Heart left ventricle (tissue), 16 donors: ENCODE data around the gene AGFG2. TPM values are rescaled to one million over a fixed set of nuclear protein-coding genes. Genes with fewer than 3 reads are reported as not detected.
A peak's percentile ranks its signal among the peaks of the same experiment; 100 is the strongest.
"Not testable (repeated sequence)": the region's sequence is repeated elsewhere in the genome, so short reads cannot be mapped to it uniquely, and the experiment has no call there.

ENCODE experiments used
- ATAC-seq, 4 donors: fragments of 200-7000 bp; cut with Tn5 transposase; one replicate each; pipeline ENCODE4 v1.9.1; 2020 to 2022; ENCODE audit warnings: moderate library complexity in 4 of 4, mild to moderate bottlenecking in 3 of 4, moderate number of reproducible peaks in 1 of 4
- DNase-seq, 5 donors: peaks; one replicate each; pipeline ENCODE4 v3.0.0-alpha.2; 2020
- H3K27ac ChIP-seq, 12 donors: fragments of 200-600 bp; sonication (generic) in 4 of 12; one replicate each; pipeline versions ENCODE4 v1.5.0 to v1.8.0; 2016 to 2022; ENCODE audit warnings: mild to moderate bottlenecking in 2 of 12
- H3K27me3 ChIP-seq, 9 donors: fragments of 200-600 bp; sonication (generic) in 2 of 9; one replicate each; pipeline versions ENCODE4 v1.5.1 to v1.8.0; 2016 to 2022; ENCODE audit warnings: mild to moderate bottlenecking in 3 of 9
- H3K36me3 ChIP-seq, 9 donors: fragments of 200-600 bp; sonication (generic) in 2 of 9; one replicate each; pipeline versions ENCODE4 v1.5.0 to v1.8.0; 2018 to 2022; ENCODE audit warnings: mild to moderate bottlenecking in 2 of 9
- H3K4me1 ChIP-seq, 12 donors: fragments of 200-600 bp; sonication (generic) in 4 of 12; one replicate each; pipeline versions ENCODE4 v1.5.0 to v1.8.0; 2016 to 2022; ENCODE audit warnings: mild to moderate bottlenecking in 3 of 12
- H3K4me3 ChIP-seq, 12 donors: fragments of 200-600 bp; sonication (generic) in 4 of 12; one replicate each; pipeline versions ENCODE4 v1.5.0 to v1.8.0; 2017 to 2022; ENCODE audit warnings: mild to moderate bottlenecking in 9 of 12, moderate library complexity in 4 of 12
- H3K9me3 ChIP-seq, 12 donors: fragments of 200-600 bp; sonication (generic) in 4 of 12; one replicate each; pipeline versions ENCODE4 v1.5.0 to v1.8.0; 2016 to 2022; ENCODE audit warnings: mild to moderate bottlenecking in 1 of 12
- CTCF ChIP-seq, 12 donors: fragments of 200-600 bp; sonication (generic) in 4 of 12; IDR thresholded peaks; one replicate each; pipeline versions ENCODE4 v1.5.0 to v1.8.0; 2018 to 2022; ENCODE audit warnings: antibody characterized with exemption in 12 of 12, mild to moderate bottlenecking in 5 of 12
- POLR2A ChIP-seq, 2 donors: fragments of 450-650 bp; IDR thresholded peaks; one replicate each; pipeline ENCODE4 v1.6.1; 2017; ENCODE audit warnings: antibody characterized with exemption in 2 of 2, mild to moderate bottlenecking in 2 of 2, moderate library complexity in 2 of 2
- WGBS, 4 donors: extraction: QIAGEN DNeasy Blood & Tissue Kit in 2 of 4; methylation state at CpG; one replicate each; pipeline versions ENCODE4 v1.1.5 to v1.1.7; 2013 to 2018; 5-methylcytosine and 5-hydroxymethylcytosine counted together
- intact Hi-C, 10 donors: fragments of 100-400 bp; cut with DNase I; formaldehyde crosslinking; loops; one replicate each; pipeline versions ENCODE4 v1.11.1 to v1.14.2; 2022
- polyA plus RNA-seq, 2 donors: library from polyadenylated mRNA; stranded (reverse); fragments of 200-250 nt; gene quantifications; one replicate each; pipeline ENCODE4 v1.2.3, GENCODE V29; 2013
- total RNA-seq, 9 donors: library from RNA; depleted of rRNA in 2 of 9; stranded (reverse); fragments of >200 nt in 2 of 9; fragmentation: NEBNext Ultra II Directional in 3 of 9; extraction: Animal tissue kit (Norgen Biotek cat#: 25700) in 3 of 9; gene quantifications; one replicate each; pipeline versions ENCODE4 v1.1.0 to v1.2.4, GENCODE V29; 2016 to 2023
- donor health status: ischemic (EF 13 %, LVEDD 7.1; RV severe dilation, severe dysfunction).
- donor health status: healthy with polysubstance abuse.
- donor health status: DM: no; HTN: yes; CAD: no.
- donor health status: DM: no; HTN: no; CAD: no.
- donor health status: ischemic (EF 25% LVEDD 6.9; RV normal size, moderate dysfunction).
- donor health status: ischemic (EF 25% LVEDD 5.7; RV mildly dilated, moderate dysfunction).
- donor health status: healthy.
- donor health status: DM: yes; HTN: yes; CAD: no.
- donor health status: ischemic (EF 35%, LVEDD 5.7; RV mildly dilated, moderate dysfunction).
- donor health status: nonischemic (EF 11% LVEDD 7.7; RV severe dilation, severe dysfunction).
- donor health status: DM: yes; HTN: yes; CAD: no.
- donor health status: PGD.
- donor health status: ischemic (EF 29% LVEDD 5.4; RV normal size, mild dysfunction).
- donor health status: nonischemic (EF 23%, LVEDD 6.1; RV moderate dilation, normal function).

AGFG2 gene
- total and polyA plus RNA-seq, 11 donors, result 12.5 to 36.9 (median 30.8) TPM

DNA sequence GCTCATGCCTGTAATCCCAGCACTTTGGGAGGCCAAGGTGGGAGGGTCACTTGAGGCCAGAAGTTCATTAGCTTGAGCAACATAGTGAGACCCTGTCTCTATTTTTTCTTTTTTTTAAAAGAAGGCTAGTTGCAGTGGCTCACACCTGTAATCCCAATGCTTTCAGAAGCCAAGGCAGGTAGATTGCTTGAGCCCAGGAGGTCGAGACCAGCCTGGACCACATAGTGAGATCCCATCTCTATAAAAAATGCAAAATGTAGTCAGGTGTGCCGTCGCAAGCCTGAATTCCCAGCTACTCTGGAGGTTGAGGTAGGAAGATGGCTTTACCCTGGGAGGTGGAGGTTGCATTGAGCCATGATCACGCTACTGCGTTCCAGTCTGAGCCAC is 47.8 kb upstream of the AGFG2 start:
- intact Hi-C loops, result no loop called here
- no peaks in the 10 kb centered on the region for H3K36me3 ChIP-seq
- no peak overlapping the region for H3K4me3 ChIP-seq
- H3K4me1 ChIP-seq, result peaks cover 0 to 14% (median 8%) of the 10 kb centered on the region in 12 donors
- H3K27me3 ChIP-seq, result peaks cover 0 to 9% (median 0%) of the 10 kb centered on the region in 9 donors
- H3K27ac ChIP-seq, result no peak overlapping the region
- H3K9me3 ChIP-seq, result no peaks in the 10 kb centered on the region
- WGBS, 4 donors, result 96 to 99% (median 97%) methylated on average over 5 of the region's 5 CpGs
- ATAC-seq (no peak), DNase-seq (no peak)
- TF ChIP-seq POLR2A (IDR thresholded peaks at IDR 0.05) (no peak), CTCF (IDR thresholded peaks at IDR 0.05) (no peak)

DNA sequence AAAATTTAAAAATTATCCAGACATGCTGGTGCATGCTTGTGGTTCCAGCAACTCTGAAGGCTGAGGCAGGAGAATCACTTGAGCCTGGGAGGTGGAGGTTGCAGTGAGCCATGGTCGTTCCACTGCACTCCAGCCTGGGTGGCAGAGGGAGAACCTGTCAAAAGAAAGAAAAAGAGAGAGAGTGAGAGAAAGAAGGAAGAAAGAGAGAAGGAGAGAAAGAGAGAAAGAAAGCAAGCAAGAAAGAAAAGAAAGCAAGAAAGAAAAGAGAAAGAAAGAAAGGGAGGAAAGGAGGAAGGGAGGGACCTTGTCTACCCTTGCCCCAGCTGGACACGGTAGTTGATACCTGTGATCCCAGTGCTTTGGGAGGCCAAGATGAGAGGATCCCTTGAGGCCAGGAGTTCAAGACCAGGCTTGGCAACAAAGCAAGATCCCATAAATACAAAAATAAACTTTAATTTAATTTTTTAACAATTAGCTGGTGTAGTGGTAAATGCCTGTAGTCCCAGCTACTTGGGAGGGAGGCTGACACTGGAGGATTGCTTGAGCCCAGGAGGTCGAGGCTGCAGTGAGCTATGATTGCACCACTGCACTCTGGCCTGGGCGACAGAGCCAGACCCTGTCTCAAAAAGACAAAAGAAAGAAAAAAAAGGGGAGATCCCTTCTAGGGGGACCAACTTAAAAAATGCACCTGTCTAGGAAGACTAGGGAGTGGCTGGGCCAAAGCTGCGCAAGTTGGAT is 46.1 kb upstream of the AGFG2 start:
- no peaks in the 10 kb centered on the region for H3K36me3 ChIP-seq
- H3K4me3 ChIP-seq, result peak overlapping the region; percentile 23 to 56 (median 46)
- peaks cover 0 to 9% (median 0%) of the 10 kb centered on the region in 9 donors for H3K27me3 ChIP-seq
- DNase-seq (no peak), ATAC-seq (no peak)
- TF ChIP-seq CTCF (IDR thresholded peaks at IDR 0.05) (no peak), POLR2A (IDR thresholded peaks at IDR 0.05) (no peak)
- WGBS, 4 donors, result 88 to 90% (median 89%) methylated on average over 5 of the region's 5 CpGs
- intact Hi-C loops, result no loop called here
- H3K4me1 ChIP-seq, result peaks cover 0 to 14% (median 8%) of the 10 kb centered on the region in 12 donors
- H3K27ac ChIP-seq, result no peak overlapping the region
- H3K9me3 ChIP-seq, result no peaks in the 10 kb centered on the region

DNA sequence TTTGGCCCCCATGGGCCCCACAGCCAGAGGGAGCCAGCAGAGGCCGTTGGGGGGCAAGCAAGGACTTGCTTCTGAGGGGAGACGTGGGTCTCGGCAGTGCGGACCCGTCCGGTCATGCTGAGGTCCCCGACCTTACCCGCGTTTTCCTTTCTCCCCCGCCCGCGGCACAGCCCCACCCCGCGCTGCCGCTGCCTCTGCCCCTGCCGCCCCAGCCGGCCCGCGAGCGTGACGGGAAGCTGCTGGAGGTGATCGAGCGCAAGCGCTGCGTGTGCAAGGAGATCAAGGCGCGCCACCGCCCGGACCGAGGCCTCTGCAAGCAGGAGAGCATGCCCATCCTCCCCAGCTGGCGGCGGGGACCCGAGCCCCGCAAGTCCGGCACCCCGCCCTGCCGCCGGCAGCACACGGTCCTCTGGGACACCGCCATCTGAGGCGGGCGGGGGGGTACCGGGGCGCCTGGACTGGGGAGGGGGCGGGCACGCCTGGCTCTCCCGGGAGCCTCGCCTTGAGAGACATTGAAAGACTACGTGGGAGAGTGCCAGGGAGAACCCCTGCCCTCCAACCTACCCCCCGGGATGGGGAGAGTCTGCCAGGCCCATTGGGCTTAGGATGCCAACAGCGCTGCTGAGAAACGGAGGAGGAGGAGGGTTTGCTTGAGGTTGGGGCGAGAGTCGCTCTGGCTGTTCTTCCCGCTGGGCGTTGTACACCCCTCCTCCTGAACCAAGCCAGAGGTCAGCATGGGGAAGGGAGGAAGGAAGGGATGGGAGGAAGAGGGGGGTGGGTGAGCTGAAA is 45.3 kb upstream of the AGFG2 start:
- DNase-seq, result peak in 3 of 5 donors; percentile 23 to 78 (median 60)
- peaks cover 0 to 9% (median 0%) of the 10 kb centered on the region in 9 donors for H3K27me3 ChIP-seq
- no peak for TF ChIP-seq POLR2A (IDR thresholded peaks at IDR 0.05)
- TF ChIP-seq CTCF (IDR thresholded peaks at IDR 0.05), result peak in 2 of 12 donors; percentile 6 to 31
- H3K27ac ChIP-seq, result no peak overlapping the region
- peak overlapping the region; percentile 23 to 56 (median 46) for H3K4me3 ChIP-seq
- peak in 3 of 4 donors; percentile 56 to 69 (median 62) for ATAC-seq
- no peaks in the 10 kb centered on the region for H3K9me3 ChIP-seq
- peaks cover 0 to 14% (median 8%) of the 10 kb centered on the region in 12 donors for H3K4me1 ChIP-seq
- intact Hi-C loops, result no loop called here
- WGBS, 4 donors, result 9 to 12% (median 12%) methylated on average over 21 to 56 of the region's 56 CpGs
- H3K36me3 ChIP-seq, result no peaks in the 10 kb centered on the region

DNA sequence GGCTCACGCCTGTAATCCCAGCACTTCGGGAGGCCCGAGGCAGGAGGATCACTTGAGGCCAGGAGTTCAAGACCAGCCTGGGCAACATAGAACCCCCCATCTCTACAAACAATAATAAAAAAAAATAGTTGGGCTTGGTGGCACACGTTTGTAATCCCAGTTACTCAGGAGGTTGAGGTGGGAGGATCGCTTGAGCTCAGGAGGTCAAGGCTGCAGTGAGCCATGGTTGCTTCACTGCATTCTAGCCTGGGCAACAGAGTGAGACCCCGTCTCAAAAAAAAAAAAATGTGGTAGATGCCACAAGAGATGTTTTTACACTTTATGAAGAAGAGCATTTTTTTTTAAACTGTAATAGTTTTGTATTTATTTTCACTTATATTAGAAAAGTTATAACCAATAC is 42.5 kb upstream of the AGFG2 start:
- WGBS, 4 donors, result 79 to 91% (median 86%) methylated on average over 6 of the region's 6 CpGs
- Histone ChIP-seq H3K27me3 (peaks cover 0 to 9% (median 0%) of the 10 kb centered on the region in 9 donors), H3K36me3 (no peaks in the 10 kb centered on the region), H3K9me3 (no peaks in the 10 kb centered on the region), H3K4me1 (peaks cover 0 to 14% (median 8%) of the 10 kb centered on the region in 12 donors), H3K27ac (no peak overlapping the region), H3K4me3 (no peak overlapping the region)
- intact Hi-C loops, result no loop called here
- TF ChIP-seq CTCF (IDR thresholded peaks at IDR 0.05), result no peak
- TF ChIP-seq POLR2A (IDR thresholded peaks at IDR 0.05), result no peak
- ATAC-seq (no peak), DNase-seq (peak in 1 of 5 donors; percentile 0)

- intact Hi-C loops, H3K4me1 ChIP-seq, DNase-seq, H3K27ac ChIP-seq, H3K27me3 ChIP-seq, ATAC-seq, H3K9me3 ChIP-seq, H3K36me3 ChIP-seq, H3K4me3 ChIP-seq: not testable (repeated sequence)
- WGBS, 4 donors, result 89 to 97% (median 94%) methylated on average over 2 of the region's 2 CpGs
These were observed 38.3 kb upstream of the AGFG2 start for GRCh38 chr7:100500743-100501142.

- H3K4me3 ChIP-seq, intact Hi-C loops, H3K27ac ChIP-seq, H3K9me3 ChIP-seq, H3K36me3 ChIP-seq, H3K27me3 ChIP-seq, ATAC-seq, H3K4me1 ChIP-seq, DNase-seq: not testable (repeated sequence)
- 90 to 98% (median 95%) methylated on average over 3 of the region's 3 CpGs for WGBS, 4 donors
These were observed 35.0 kb upstream of the AGFG2 start for GRCh38 chr7:100504031-100504430.
